HG02840 (cell line): Measurements from ENCODE around the gene RND1.

Experiments
- ATAC-seq: cut with Tn5 transposase; IDR thresholded peaks from one replicate; pipeline ENCODE4 v1.9.1; 2021; ENCODE audit warnings: mild to moderate bottlenecking, moderate library complexity, moderate number of reproducible peaks; ENCODE audit not compliant: unreplicated experiment, low FRiP score

RND1 gene

DNA sequence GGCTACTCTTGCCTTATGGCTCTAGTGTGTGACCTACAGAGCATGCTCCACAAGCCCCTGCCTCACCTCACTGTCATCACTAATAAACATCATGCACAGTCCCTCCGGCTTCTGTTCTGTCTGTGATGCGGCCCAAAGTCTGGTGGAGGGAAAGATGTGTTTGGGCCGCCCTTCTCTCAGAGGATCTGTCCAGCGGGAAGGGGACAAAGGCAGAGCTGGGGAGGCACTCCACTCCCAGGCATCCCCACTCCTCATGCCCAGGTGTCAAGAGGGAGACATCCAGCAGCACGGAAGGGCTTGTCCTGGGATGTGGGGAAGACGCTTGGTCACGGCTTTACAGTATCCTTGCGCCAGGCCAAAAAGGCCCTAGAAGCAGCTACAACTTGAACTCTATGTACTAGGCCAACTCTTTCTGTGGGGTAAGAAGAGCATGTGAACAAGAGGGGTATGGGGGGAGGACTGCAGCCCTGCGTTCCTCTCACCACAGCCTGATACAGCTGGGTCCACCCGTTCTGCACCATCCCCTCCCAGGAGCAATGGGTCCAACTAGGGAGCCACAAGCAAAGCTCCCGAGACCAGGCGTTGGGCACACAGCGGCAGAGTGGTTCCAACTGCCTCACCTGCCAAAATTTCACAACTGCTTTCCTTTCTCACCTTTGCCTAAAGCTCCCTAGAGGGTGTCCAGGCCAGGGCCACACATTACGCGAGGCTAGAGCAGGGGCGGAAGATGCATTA lies 36.7 kb downstream of the RND1 start:
- no peak for ATAC-seq

DNA sequence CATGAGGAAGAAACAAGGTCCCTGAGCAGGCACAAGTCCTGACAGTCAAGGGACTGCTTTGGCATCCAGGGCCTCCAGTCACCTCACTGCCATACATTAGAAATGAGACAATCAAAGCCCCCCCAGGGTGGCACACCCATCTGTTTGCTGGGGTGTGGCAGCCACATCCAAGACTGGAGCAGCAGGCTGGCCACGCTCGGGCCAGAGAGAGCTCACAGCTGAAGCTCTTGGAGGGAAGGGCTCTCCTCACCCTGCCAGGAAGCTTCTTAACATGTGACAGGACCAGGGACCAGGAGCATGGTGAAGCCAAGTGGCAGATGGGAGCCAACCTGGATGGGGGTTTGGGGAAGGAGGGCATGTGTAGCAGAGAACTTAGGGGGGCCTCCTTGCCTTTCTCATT lies 37.4 kb downstream of the RND1 start:
- ATAC-seq, result no peak

DNA sequence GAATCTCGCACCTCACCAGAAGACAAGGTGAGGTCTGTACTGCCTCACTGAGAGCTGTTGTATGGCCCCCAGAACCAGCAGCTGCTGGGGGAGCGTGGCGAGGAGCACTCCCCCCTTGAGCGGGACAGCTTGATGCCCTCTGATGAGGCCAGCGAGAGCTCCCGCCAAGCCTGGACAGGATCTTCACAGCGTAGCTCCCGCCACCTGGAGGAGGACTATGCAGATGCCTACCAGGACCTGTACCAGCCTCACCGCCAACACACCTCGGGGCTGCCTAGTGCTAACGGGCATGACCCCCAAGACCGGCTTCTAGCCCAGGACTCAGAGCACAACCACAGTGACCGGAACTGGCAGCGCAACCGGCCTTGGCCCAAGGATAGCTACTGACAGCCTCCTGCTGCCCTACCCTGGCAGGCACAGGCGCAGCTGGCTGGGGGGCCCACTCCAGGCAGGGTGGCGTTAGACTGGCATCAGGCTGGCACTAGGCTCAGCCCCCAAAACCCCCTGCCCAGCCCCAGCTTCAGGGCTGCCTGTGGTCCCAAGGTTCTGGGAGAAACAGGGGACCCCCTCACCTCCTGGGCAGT lies 38.1 kb downstream of the RND1 start:
- ATAC-seq, result no peak

DNA sequence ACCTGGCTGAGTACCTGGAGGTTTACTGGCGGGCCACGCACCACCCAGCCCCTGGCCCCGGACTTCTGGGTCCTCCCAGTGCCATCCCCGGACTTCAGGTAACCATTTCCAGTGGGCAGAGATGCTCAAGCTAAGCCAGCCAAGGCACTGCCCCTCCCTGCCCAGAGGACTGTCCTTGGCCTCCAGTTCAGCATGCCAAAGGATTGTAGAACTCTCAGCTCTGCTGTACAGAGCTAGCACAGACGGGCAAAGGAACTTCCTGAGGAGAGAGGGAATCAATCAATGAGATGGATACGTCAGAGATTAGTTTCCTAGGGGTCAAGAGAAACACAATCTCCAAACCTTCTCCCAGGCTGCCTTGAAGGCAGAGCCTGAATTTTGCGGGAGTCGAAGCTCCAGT lies 38.6 kb downstream of the RND1 start:
- ATAC-seq, result no peak

DNA sequence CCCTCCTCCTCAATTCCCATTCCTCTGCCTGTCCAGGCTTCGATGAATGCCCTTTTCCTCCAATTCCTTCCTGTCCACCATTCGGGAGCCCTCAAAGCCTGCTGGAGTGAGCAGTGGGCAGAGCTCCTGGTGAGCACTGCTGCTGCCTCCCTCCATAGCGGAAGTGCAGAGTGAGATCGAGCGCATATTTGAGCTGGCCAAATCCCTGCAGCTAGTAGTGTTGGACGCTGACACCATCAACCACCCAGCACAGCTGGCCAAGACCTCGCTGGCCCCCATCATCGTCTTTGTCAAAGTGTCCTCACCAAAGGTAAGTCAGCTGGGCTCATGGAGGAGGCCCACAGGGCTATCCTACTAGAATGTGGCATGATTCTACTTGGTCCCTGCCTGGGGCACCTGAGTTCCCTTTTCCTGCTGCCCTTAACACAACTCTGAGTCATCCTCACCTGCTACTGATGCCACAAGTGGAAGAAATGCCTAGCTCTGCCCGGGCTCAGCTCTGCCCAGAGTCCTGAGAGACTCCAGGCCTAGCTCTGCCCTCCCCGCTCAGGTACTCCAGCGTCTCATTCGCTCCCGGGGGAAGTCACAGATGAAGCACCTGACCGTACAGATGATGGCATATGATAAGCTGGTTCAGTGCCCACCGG lies 39.3 kb downstream of the RND1 start:
- no peak for ATAC-seq

DNA sequence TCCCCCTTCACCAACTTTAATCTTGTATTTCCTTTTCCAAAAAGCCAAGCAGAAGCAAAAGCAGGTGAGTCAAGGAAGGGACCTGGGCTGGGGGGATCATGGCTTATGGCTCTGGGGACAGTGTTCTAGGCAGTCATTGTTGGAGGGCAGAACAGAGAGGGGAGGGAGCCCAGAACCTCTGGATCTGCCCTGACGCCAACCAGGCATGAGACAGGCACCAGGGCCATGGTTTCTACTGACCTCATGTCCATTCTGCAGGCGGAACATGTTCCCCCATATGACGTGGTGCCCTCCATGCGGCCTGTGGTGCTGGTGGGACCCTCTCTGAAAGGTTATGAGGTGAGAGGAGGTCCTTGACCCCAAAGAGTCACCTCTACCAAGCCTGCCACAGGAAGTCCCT lies 40.8 kb downstream of the RND1 start:
- no peak for ATAC-seq

DNA sequence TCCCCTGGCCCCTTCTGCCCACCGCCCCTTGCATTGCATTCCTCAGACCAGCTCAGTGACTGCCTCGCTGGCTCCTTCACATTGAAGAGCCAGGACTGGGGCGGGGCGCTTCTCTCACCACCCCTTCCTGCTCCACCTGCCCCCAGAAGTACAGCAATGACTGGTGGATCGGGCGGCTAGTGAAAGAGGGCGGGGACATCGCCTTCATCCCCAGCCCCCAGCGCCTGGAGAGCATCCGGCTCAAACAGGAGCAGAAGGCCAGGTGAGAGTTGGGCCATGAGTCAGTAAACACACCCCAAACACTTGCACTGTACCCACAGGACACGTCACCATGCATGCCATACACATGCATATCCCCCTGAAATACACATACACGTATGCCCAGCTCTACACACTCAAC lies 41.6 kb downstream of the RND1 start:
- no peak for ATAC-seq

DNA sequence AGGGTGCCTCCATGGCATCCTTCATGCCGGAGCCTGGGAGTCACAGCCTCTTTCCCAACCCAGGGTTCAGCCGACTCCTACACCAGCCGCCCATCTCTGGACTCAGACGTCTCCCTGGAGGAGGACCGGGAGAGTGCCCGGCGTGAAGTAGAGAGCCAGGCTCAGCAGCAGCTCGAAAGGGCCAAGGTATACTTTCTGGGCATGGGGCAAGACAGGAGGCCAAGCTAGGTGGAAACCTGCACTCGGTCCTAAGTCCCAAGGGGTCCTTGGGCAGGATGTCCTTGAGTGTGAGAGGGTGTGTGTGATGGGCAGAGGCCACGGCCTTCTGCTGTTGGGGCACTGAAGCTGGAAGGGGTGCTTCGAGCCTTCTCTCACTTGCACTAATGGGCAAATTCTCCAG lies 42.4 kb downstream of the RND1 start:
- ATAC-seq, result no peak

DNA sequence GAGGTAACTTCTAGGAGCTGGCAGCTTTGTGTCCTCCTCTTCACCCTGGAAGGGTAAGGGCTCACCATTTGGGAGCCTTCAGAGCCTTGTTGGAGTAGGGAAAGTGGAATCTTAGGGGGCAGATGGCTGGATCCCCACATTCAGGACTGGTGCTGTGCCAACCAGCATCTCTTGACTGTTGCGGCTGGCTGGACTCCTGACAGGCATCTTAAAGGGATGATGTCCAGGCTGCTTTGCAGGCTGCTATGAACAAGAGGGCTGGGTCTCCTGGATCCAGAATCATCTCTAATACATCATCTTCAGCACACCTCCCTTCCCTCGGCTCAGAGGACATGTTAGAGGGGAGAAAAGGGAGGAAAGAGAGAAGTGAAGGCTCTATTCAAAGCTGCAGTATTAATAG lies 43.0 kb downstream of the RND1 start:
- ATAC-seq, result no peak

DNA sequence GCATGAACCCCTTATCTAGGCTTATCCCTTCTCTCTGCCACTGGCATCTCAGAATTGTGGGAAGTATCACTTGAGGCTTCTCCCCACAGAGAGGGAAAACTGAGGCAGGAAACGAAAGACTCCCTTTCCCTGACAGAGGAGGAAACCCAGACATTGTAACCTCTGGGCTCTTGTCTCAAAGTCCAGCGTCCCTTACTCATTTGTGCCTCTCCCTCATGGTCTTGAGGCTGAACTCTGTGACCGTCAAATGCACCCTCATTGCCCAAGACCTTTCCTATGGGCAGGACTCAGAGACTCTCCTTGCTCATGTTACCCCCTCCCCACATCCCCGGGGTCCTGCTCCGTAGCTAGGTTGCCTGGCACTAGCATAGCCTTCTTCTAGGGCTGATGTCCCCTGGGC lies 43.5 kb downstream of the RND1 start:
- ATAC-seq, result no peak

DNA sequence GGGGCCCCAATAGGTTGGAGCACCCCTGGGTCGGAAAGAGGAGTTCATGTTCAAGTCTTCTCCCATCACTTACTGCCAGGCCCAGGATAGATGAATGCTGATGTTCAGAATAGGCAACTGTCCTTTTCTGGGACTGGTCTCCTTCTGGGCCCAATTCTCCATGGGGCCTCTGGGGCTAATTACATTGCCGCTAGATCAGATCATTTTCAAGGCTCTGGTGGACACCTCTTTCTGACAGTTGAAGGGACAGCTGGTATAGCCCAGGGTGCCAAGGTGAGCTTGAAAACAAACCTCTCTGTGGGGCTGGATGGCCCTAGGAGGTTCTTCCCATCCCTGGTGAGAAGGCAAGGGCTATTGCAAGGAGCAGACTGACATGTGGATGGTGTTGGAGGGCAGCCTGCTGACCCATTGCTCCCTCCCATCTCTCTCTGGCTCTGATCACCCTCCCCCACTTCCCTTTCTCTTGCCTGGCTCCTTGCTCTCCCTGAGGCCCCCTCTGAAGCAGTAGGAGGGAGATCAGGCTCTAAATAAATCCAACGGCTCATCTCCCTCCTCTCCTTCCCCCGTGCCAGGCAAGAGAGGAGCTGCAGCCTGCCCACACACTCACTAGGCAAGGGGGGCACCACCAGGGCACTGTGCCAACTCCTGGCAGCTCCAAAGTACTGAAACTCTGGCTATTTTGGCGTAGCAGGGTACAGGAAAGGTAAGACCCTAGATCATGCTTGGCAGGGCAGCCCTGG lies 45.5 kb downstream of the RND1 start:
- no peak for ATAC-seq

DNA sequence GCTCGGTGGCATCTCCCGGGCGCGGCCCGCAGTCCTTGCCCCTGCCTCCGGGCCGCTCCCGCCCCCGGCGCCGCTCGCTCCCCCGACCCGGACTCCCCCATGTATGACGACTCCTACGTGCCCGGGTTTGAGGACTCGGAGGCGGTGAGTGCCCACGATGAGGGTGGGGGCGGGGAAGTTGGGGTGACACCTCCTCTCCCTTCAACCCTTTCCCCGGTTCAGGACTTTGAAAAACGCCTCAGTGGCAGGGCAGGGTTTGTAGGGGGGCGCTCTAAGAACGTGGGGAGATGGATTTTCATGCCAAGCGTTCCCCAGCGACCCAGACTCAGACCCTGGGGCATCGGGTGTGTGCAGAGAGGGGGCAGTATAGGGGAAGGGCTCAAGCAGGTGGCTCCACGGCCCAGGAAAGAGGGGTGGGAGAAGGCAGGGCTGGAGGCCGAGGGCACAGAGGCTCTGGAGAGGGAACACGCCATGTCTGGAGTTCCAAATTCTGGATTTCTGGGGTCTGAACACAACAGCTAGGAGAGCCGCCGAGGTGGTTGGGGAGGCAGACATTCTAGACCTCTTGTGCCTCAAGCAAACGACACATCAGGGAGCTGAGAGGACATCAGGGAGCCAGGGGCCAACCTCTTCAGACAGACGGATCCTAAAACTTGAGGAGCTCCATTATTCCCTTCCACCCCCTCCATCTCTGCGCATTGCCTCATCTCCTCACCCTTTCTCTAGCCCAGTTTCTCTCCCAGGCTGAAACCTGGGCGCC lies 46.7 kb downstream of the RND1 start:
- no peak for ATAC-seq

DNA sequence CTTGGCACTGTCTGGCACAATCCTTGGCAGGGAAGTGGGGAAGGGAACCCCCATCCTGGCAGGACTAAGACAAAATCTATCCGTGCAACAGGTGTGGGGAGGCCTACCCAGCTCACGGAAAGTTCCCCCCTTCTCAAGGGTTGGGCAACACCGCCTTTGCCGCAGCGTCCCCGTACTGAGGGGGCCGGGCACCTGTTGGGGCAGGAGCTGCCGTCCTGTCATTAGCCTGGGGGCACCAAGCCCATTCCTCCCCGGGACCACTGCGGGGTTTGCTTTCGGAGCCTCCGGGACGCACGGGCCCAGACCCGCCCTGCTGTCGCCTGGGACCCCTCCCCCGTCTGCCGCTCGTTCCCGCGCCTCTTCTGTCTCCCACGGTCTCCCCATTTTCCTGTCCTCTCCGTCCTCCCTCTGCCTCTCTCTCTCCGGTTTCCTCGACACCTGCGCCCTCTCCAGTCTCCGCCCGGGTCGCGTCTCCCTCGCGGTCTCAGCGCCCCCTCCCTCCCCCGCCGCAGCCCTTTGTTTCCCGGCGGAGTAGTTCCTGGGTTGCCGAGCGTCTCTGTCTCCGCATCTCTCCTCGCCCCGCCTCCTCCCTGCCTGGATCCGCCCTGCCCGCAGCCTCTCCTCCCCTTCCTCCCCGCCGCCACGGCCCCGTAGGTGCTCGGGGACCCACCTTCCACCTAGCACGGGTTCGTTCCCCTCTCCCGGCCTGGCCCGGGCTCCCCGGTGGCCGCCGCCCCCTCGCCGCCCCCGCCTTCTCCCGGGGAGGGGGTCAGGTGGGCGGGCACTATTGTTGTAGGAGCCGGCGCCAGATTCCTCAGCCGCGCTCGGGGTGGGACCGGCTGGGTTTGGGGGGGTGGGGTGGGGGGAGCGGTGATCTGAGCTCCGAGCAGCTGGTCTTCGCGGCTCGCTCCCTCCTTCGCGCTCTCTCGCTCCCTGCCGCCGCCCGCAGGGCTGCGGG lies 47.5 kb downstream of the RND1 start, which contains the start of gene CACNB3:
TSS of gene CACNB3 (plus strand) at position 624 of the 958 bp plus-strand sequence. CDS start 434 bp downstream, outside the sequence.
- ATAC-seq, result no peak

DNA sequence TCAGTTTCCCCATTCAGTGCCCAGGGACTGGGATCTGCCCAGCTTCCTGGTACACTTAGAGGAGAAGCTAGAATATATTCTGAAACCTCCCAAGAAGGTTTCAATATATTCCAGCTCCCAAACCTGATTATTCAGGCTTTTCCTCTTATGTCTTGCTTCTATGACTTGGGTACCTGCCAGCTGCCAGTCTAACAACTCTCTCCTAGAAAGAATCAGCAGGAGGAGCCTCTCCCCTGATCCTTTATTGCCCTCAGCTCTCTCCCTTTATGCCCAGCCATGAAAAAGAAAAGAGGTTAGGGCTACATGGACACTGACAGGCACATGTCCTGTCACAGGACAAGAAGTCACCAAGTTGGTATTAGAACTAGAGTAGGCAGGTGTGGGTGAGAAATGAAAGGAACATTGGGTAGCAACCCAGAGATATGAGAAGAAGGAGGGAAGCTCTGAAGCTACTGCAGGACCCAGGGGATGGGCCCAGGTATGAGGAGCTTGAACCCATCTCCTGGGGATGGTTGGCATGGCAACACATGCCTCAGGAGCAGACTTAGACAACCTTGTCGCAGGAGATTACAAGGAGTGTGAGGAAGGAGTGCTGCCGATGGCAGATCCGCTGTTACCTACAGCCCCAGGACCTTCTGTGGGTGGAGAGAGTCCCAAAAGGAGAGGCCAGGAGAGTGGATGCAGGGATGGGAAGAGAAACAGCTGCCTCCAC lies 49.4 kb downstream of the RND1 start:
- no peak for ATAC-seq

DNA sequence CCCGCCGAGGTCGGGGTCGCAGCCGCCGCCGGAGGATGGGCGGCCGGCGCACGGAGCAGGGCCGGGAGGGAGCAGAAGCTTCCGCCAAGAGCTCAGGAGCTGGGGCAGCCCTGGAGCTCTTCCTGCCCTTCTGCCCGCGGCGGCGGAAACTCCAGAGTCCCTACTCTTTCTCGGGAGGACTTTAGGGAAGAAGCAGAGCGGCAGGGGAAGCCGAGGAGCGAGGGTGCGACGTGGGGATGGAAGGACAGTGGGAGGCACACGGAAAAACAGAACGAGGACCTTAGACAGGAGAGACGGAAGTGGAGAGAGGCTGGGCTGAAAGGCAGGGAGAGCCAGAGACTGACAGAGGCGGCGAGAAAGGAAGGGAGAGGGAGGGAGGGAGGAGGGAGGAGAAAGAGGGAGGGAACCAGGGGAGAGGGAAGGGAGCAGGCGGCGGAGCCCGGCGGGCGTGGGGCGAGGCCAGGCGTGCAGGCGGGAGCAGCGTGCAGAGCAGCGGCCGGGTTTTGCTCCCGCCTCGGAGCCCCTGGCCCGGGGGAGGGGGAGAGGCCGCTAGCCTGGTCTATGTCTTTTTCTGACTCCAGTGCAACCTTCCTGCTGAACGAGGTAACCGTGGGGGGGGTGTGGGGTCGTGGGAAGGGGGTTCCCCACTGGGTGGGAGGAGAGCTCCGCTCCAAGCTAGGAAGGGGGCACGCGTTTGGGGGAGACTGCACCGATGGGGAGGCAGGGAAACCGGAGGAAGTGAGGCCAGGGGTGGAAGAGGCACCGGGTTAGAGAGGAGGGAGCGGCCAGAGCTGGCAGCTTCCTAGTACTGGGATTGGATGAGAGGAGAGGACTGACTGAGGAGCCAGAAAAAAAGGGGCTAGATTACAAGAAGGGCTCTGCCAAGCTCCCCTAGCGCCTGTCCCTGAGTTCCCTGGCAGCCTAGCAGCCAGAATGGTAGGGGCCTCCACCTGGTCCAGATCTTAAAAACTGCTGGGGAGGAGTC lies 50.3 kb downstream of the RND1 start:
- ATAC-seq, result peak; percentile 38

DNA sequence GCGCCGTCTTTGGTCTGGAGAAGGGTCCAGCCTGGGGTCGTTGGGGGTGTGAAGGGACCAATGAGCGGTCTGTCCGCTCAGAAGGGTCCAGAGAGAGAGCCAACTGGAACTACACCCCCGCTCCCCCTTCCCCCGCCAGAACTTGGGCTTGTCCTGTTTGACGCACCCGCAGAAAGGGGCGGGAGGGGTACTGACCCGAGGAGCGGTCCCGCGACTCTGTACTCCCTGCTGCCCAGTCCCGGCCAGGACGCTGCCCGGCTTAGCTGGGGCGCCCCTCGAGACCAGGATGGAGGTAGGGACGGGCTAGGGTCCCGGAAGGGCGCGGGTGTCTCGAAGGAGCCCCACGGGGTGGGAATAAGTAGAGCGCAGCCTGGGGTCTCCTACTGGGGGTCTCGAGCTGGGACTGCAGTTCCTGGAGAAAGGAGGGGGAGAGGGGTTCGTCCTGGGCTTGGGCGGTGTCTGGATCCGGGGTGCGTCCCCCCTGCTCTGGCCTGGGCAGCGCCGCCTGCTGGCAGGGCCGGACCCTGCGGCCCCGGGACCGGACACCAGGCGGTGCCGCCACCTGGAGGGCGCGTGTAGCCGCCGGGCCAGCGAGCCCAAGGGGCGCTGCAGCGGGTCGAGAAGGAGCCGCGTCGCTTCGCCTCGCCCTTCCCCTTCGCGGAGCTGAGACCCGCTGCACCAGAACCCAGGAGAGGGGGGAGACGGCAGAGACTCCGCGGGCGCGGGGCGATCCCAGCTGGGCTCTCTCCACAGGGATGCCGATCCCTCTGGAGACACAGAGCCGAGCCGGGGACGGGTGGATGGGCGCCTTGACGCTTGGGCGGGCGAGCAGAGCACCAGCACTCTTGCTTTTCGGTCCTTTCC lies 51.2 kb downstream of the RND1 start:
- peak; percentile 58 for ATAC-seq
